ENCODE data around the gene VEGFD. TPM values are rescaled to one million over a fixed set of nuclear protein-coding genes. Genes with fewer than 3 reads are reported as not detected.

Gene VEGFD
- polyA plus RNA-seq, 3 donors = not detected

GRCh38 chrX:15366506-15367352 lies 17.5 kb downstream of the VEGFD start:
- H3K27me3 Mint-ChIP-seq (ENCODE audit: low read depth in 3 of 3) = peaks cover 0 to 8% (median 0%) of the 10 kb centered on the region in 3 donors
- Histone ChIP-seq H3K9ac (ENCODE audit: insufficient read depth, low read length, poor library complexity, severe bottlenecking) (no peak overlapping the region), H3K79me2 (ENCODE audit: insufficient read depth, low read length) (no peaks in the 10 kb centered on the region), H3K36me3 (replicated peaks in 1 of 2; ENCODE audit: control insufficient read depth in 1 of 2, insufficient read depth in 2 of 2, low read length in 2 of 2) (no peaks in the 10 kb centered on the region), H3K9me3 (replicated peaks in 1 of 2; ENCODE audit: control insufficient read depth in 1 of 2, insufficient read depth in 1 of 2, low read length in 2 of 2) (no peaks in the 10 kb centered on the region), H3K4me2 (replicated peaks; ENCODE audit: extremely low read depth, low read length, poor library complexity, severe bottlenecking) (peak overlapping the region; percentile 26), H3K27me3 (ENCODE audit: control insufficient read depth in 2 of 2, insufficient read depth in 2 of 2, low read length in 2 of 2) (peaks cover 0 to 4% of the 10 kb centered on the region in 2 donors), H3K4me3 (replicated peaks in 1 of 3; ENCODE audit: low read depth in 2 of 3, low read length in 3 of 3) (peak overlapping the region in 1 of 3 experiments; percentile 41), H3K4me1 (ENCODE audit: control insufficient read depth in 1 of 2, insufficient read depth in 2 of 2, low read length in 2 of 2) (peaks cover 13 to 17% of the 10 kb centered on the region in 2 donors), H4K20me1 (ENCODE audit: insufficient read depth, low read length) (no peaks in the 10 kb centered on the region), H2AFZ (ENCODE audit: insufficient read depth, low read depth, low read length, poor library complexity, severe bottlenecking) (peak overlapping the region; percentile 43), H3K27ac (ENCODE audit: low read depth in 1 of 2, low read length in 2 of 2) (peak overlapping the region in 1 of 2 donors; percentile 65)
- DNase-seq = peak; percentile 45 to 66 (median 57)
- no peak for TF ChIP-seq CTCF (IDR thresholded peaks at IDR 0.05)
- H3K9me3 Mint-ChIP-seq = peaks cover 0 to 6% (median 2%) of the 10 kb centered on the region in 7 donors
- H3K4me1 Mint-ChIP-seq = peaks cover 15% of the 10 kb centered on the region
- no peaks in the 10 kb centered on the region for H3K36me3 Mint-ChIP-seq
- H3K4me3 Mint-ChIP-seq = peak overlapping the region in 1 of 2 donors; percentile 53
- peak overlapping the region in 6 of 7 donors; percentile 4 to 88 (median 33) for H3K27ac Mint-ChIP-seq
- 88% methylated on average over 3 of the region's 9 CpGs for WGBS (ENCODE audit: insufficient coverage)
- intact Hi-C loops (cut with micrococcal nuclease) = no loop called here

GRCh38 chrX:15359701-15360100 lies 24.5 kb downstream of the VEGFD start:
- Histone ChIP-seq H3K4me2 (replicated peaks; ENCODE audit: extremely low read depth, low read length, poor library complexity, severe bottlenecking) (no peak overlapping the region), H3K9ac (ENCODE audit: insufficient read depth, low read length, poor library complexity, severe bottlenecking) (no peak overlapping the region), H3K4me3 (replicated peaks in 1 of 3; ENCODE audit: low read depth in 2 of 3, low read length in 3 of 3) (no peak overlapping the region), H3K27ac (ENCODE audit: low read depth in 1 of 2, low read length in 2 of 2) (no peak overlapping the region), H3K79me2 (ENCODE audit: insufficient read depth, low read length) (no peaks in the 10 kb centered on the region), H2AFZ (ENCODE audit: insufficient read depth, low read depth, low read length, poor library complexity, severe bottlenecking) (no peak overlapping the region), H3K9me3 (replicated peaks in 1 of 2; ENCODE audit: control insufficient read depth in 1 of 2, insufficient read depth in 1 of 2, low read length in 2 of 2) (no peaks in the 10 kb centered on the region), H4K20me1 (ENCODE audit: insufficient read depth, low read length) (no peaks in the 10 kb centered on the region), H3K36me3 (replicated peaks in 1 of 2; ENCODE audit: control insufficient read depth in 1 of 2, insufficient read depth in 2 of 2, low read length in 2 of 2) (no peaks in the 10 kb centered on the region), H3K4me1 (ENCODE audit: control insufficient read depth in 1 of 2, insufficient read depth in 2 of 2, low read length in 2 of 2) (peaks cover 0 to 12% of the 10 kb centered on the region in 2 donors), H3K27me3 (ENCODE audit: control insufficient read depth in 2 of 2, insufficient read depth in 2 of 2, low read length in 2 of 2) (no peaks in the 10 kb centered on the region)
- no peaks in the 10 kb centered on the region for H3K36me3 Mint-ChIP-seq
- 100% methylated on average over 1 of the region's 2 CpGs for WGBS (ENCODE audit: insufficient coverage)
- peaks cover 0 to 22% (median 3%) of the 10 kb centered on the region in 3 donors for H3K27me3 Mint-ChIP-seq (ENCODE audit: low read depth in 3 of 3)
- no peak overlapping the region for H3K27ac Mint-ChIP-seq
- TF ChIP-seq CTCF (IDR thresholded peaks at IDR 0.05) = no peak
- H3K4me3 Mint-ChIP-seq = no peak overlapping the region
- DNase-seq = no peak
- H3K4me1 Mint-ChIP-seq = peaks cover 11% of the 10 kb centered on the region
- H3K9me3 Mint-ChIP-seq = peaks cover 0 to 6% (median 0%) of the 10 kb centered on the region in 7 donors
- intact Hi-C loops (cut with micrococcal nuclease) = no loop called here
